NB4 (cell line): ENCODE data around the gene MXRA7.

Source experiments
- POLR2A ChIP-seq: IDR thresholded peaks from 2 replicates; pipeline ENCODE4 v1.6.1; 2011; ENCODE audit warnings: mild to moderate bottlenecking; ENCODE audit not compliant: insufficient read length; ENCODE audit errors: extremely low read depth
- TF ChIP-seq, protein P1 (sequence below): IDR thresholded peaks from one replicate; pipeline ENCODE4 v1.5.1; 2012; ENCODE audit warnings: low read depth, low read length
- TF ChIP-seq, protein P2 (sequence below): IDR thresholded peaks from 2 replicates; pipeline ENCODE4 v1.6.1; 2011; ENCODE audit warnings: low read depth, low read length

DNA sequence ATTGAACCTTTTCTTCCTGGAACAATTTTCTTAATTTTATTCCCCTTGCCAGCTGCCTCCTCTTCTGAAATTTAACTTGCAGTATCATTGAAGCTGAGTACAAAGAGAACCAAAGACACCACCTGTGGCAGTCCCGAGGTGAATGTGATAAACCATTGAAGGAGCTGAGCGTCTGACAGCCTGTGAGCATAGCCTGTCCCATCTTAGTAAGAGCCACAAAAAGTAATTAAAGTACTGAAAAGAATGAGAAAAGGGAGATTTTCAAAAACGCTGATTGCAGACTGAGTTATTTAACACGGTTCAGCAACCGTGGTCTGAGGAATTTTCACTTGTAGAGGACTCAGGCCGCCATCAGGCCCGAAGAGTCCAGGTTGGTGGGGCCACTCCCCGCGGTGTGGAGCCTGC, 40.0 kb downstream of the MXRA7 start:
- TF ChIP-seq, protein P1, sequence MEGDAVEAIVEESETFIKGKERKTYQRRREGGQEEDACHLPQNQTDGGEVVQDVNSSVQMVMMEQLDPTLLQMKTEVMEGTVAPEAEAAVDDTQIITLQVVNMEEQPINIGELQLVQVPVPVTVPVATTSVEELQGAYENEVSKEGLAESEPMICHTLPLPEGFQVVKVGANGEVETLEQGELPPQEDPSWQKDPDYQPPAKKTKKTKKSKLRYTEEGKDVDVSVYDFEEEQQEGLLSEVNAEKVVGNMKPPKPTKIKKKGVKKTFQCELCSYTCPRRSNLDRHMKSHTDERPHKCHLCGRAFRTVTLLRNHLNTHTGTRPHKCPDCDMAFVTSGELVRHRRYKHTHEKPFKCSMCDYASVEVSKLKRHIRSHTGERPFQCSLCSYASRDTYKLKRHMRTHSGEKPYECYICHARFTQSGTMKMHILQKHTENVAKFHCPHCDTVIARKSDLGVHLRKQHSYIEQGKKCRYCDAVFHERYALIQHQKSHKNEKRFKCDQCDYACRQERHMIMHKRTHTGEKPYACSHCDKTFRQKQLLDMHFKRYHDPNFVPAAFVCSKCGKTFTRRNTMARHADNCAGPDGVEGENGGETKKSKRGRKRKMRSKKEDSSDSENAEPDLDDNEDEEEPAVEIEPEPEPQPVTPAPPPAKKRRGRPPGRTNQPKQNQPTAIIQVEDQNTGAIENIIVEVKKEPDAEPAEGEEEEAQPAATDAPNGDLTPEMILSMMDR = no peak
- no peak for TF ChIP-seq POLR2A
- TF ChIP-seq, protein P2, sequence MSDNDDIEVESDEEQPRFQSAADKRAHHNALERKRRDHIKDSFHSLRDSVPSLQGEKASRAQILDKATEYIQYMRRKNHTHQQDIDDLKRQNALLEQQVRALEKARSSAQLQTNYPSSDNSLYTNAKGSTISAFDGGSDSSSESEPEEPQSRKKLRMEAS = no peak
